Smooth muscle cell (in vitro differentiated cells): ENCODE results near the gene EGFLAM. TPM values are rescaled to one million over a fixed set of nuclear protein-coding genes. Genes with fewer than 3 reads are reported as not detected.

Source experiments
- DNase-seq: peaks from one replicate; lab custom pipeline; 2025; ENCODE audit not compliant: unreplicated experiment; lab: John Stamatoyannopoulos, UW
- H2AFZ ChIP-seq: fragments of 200-600 bp; sonication (generic); 2 replicates; pipeline ENCODE4 v1.6.0; 2016; ENCODE audit warnings: antibody characterized with exemption, low read depth, mild to moderate bottlenecking
- H3F3A ChIP-seq: fragments of 200-600 bp; sonication (generic); 2 replicates; pipeline ENCODE4 v1.6.0; 2017; ENCODE audit warnings: antibody characterized with exemption, low read depth
- H3K27ac ChIP-seq: fragments of 200-600 bp; sonication (generic); 2 replicates; pipeline ENCODE4 v1.5.1; 2016; ENCODE audit warnings: low read depth, mild to moderate bottlenecking
- H3K27me3 ChIP-seq: fragments of 200-600 bp; sonication (generic); 2 replicates; pipeline ENCODE4 v1.6.1; 2016; ENCODE audit warnings: low read depth, mild to moderate bottlenecking
- H3K36me3 ChIP-seq: fragments of 200-600 bp; sonication (generic); 2 replicates; pipeline ENCODE4 v1.5.1; 2016; ENCODE audit warnings: low read depth
- H3K4me1 ChIP-seq: fragments of 200-600 bp; sonication (generic); 2 replicates; pipeline ENCODE4 v1.5.1; 2016; ENCODE audit warnings: low read depth
- H3K4me2 ChIP-seq: fragments of 200-600 bp; sonication (generic); 2 replicates; pipeline ENCODE4 v1.6.0; 2016; ENCODE audit warnings: mild to moderate bottlenecking
- H3K4me3 ChIP-seq: fragments of 200-600 bp; sonication (generic); 2 replicates; pipeline ENCODE4 v1.5.1; 2016; ENCODE audit warnings: mild to moderate bottlenecking
- H3K79me2 ChIP-seq: fragments of 200-600 bp; sonication (generic); 2 replicates; pipeline ENCODE4 v1.6.0; 2016; ENCODE audit warnings: low read depth, mild to moderate bottlenecking
- H3K9ac ChIP-seq: fragments of 200-600 bp; sonication (generic); 2 replicates; pipeline ENCODE4 v1.6.0; 2016; ENCODE audit warnings: low read depth
- H3K9me3 ChIP-seq: fragments of 200-600 bp; sonication (generic); replicated peaks from 2 replicates; pipeline ENCODE4 v1.5.1; 2016; ENCODE audit warnings: low read depth
- H4K20me1 ChIP-seq: fragments of 200-600 bp; sonication (generic); 2 replicates; pipeline ENCODE4 v1.6.0; 2016; ENCODE audit warnings: low read depth
- CTCF ChIP-seq: fragments of 200-600 bp; sonication (generic); IDR thresholded peaks from 2 replicates; pipeline ENCODE4 v1.5.1; 2017; ENCODE audit warnings: borderline replicate concordance, mild to moderate bottlenecking, antibody characterized with exemption; ENCODE audit not compliant: insufficient read depth, poor library complexity, severe bottlenecking
- WGBS: methylation state at CpG from one replicate; pipeline ENCODE4 v1.1.7; 2016; ENCODE audit warnings: low lambda C conversion rate; 5-methylcytosine and 5-hydroxymethylcytosine counted together
- polyA plus RNA-seq: library from polyadenylated mRNA; unstranded; fragments of >200 nt; fragmentation: Nextera tagmentation; extraction: Ambion mirVana; gene quantifications from 2 replicates; pipeline ENCODE4 v1.2.1, GENCODE V29; 2016
- total RNA-seq: library from RNA; depleted of rRNA; stranded (reverse); fragments of >200 nt; gene quantifications from 2 replicates; pipeline ENCODE4 v1.2.3, GENCODE V29; 2014

Gene EGFLAM
- total and polyA plus RNA-seq, 2 experiments from 2014 or later: 103 to 194 TPM

DNA sequence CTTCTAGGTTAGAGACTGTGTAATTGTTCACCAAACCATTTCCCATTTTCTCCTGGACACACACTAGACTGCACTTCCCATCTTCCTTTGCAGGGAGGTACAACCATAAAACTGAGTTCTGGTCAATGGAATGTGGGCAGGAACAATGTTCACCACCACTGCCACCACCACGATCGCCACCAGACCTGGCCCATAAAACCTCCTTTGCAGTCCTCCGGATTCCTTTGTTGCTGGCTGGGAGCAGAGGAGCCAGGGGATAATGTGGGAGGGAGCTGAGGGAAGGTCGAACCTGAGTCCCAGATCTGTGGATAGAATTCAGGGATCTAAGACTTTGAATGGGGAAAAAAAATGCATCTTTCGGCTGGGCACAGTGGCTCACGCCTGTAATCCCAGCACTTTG lies 29.4 kb upstream of the EGFLAM start:
- Histone ChIP-seq H3K4me1 (peaks cover 16% of the 10 kb centered on the region), H3K27me3 (no peaks in the 10 kb centered on the region), H3K9ac (no peak overlapping the region), H3K4me3 (no peak overlapping the region), H2AFZ (no peak overlapping the region), H3K4me2 (no peak overlapping the region), H3K36me3 (no peaks in the 10 kb centered on the region), H3K79me2 (no peaks in the 10 kb centered on the region), H3K9me3 (no peaks in the 10 kb centered on the region), H3K27ac (no peak overlapping the region), H3F3A (peaks cover 6% of the 10 kb centered on the region), H4K20me1 (no peaks in the 10 kb centered on the region)
- WGBS: 69% methylated on average over 6 of the region's 6 CpGs
- DNase-seq: no peak
- TF ChIP-seq CTCF: no peak

- H3K4me1 ChIP-seq: peaks cover 16% of the 10 kb centered on the region
- H3K9me3 ChIP-seq: no peaks in the 10 kb centered on the region
- no peak overlapping the region for H3K27ac ChIP-seq
- 94% methylated on average over 4 of the region's 4 CpGs for WGBS
- H4K20me1 ChIP-seq: no peaks in the 10 kb centered on the region
- no peak overlapping the region for H3K9ac ChIP-seq
- no peak for TF ChIP-seq CTCF
- no peak overlapping the region for H2AFZ ChIP-seq
- no peaks in the 10 kb centered on the region for H3K27me3 ChIP-seq
- no peak for DNase-seq
- H3K79me2 ChIP-seq: no peaks in the 10 kb centered on the region
- no peak overlapping the region for H3K4me2 ChIP-seq
- no peak overlapping the region for H3K4me3 ChIP-seq
- H3F3A ChIP-seq: peaks cover 15% of the 10 kb centered on the region
- no peaks in the 10 kb centered on the region for H3K36me3 ChIP-seq
These were observed 23.6 kb upstream of the EGFLAM start for GRCh38 chr5:38234737-38235136.

GRCh38 chr5:38237681-38238080 lies 20.7 kb upstream of the EGFLAM start:
- no peak for TF ChIP-seq CTCF
- peak overlapping the region; percentile 57 for H3K27ac ChIP-seq
- H3K4me1 ChIP-seq: peaks cover 1% of the 10 kb centered on the region
- 48% methylated on average over 2 of the region's 2 CpGs for WGBS
- H4K20me1 ChIP-seq: no peaks in the 10 kb centered on the region
- H3F3A ChIP-seq: peaks cover 19% of the 10 kb centered on the region
- no peak overlapping the region for H3K9ac ChIP-seq
- no peak overlapping the region for H2AFZ ChIP-seq
- H3K27me3 ChIP-seq: no peaks in the 10 kb centered on the region
- no peak for DNase-seq
- H3K79me2 ChIP-seq: no peaks in the 10 kb centered on the region
- peak overlapping the region; percentile 11 for H3K4me2 ChIP-seq
- H3K4me3 ChIP-seq: no peak overlapping the region
- H3K36me3 ChIP-seq: no peaks in the 10 kb centered on the region
- H3K9me3 ChIP-seq: no peaks in the 10 kb centered on the region

GRCh38 chr5:38240212-38240611 lies 18.1 kb upstream of the EGFLAM start:
- H2AFZ ChIP-seq: peak overlapping the region; percentile 20
- no peaks in the 10 kb centered on the region for H3K79me2 ChIP-seq
- H3K4me1 ChIP-seq: no peaks in the 10 kb centered on the region
- H3K27me3 ChIP-seq: no peaks in the 10 kb centered on the region
- H3K9ac ChIP-seq: no peak overlapping the region
- no peaks in the 10 kb centered on the region for H3K9me3 ChIP-seq
- H3K27ac ChIP-seq: peak overlapping the region; percentile 48
- DNase-seq: no peak
- peaks cover 19% of the 10 kb centered on the region for H3F3A ChIP-seq
- H3K36me3 ChIP-seq: no peaks in the 10 kb centered on the region
- H3K4me2 ChIP-seq: peak overlapping the region; percentile 25
- WGBS: 18% methylated on average over 1 of the region's 1 CpG
- no peak for TF ChIP-seq CTCF
- no peaks in the 10 kb centered on the region for H4K20me1 ChIP-seq
- no peak overlapping the region for H3K4me3 ChIP-seq
